ENCODE data around the gene C2orf42. TPM values are rescaled to one million over a fixed set of nuclear protein-coding genes. Genes with fewer than 3 reads are reported as not detected.

C2orf42 gene
- total RNA-seq, 3 donors from 2014 or later (not counting 1 experiment from before 2014, with no cell fraction given), result 22.7 to 31.5 (median 25.7) TPM

DNA sequence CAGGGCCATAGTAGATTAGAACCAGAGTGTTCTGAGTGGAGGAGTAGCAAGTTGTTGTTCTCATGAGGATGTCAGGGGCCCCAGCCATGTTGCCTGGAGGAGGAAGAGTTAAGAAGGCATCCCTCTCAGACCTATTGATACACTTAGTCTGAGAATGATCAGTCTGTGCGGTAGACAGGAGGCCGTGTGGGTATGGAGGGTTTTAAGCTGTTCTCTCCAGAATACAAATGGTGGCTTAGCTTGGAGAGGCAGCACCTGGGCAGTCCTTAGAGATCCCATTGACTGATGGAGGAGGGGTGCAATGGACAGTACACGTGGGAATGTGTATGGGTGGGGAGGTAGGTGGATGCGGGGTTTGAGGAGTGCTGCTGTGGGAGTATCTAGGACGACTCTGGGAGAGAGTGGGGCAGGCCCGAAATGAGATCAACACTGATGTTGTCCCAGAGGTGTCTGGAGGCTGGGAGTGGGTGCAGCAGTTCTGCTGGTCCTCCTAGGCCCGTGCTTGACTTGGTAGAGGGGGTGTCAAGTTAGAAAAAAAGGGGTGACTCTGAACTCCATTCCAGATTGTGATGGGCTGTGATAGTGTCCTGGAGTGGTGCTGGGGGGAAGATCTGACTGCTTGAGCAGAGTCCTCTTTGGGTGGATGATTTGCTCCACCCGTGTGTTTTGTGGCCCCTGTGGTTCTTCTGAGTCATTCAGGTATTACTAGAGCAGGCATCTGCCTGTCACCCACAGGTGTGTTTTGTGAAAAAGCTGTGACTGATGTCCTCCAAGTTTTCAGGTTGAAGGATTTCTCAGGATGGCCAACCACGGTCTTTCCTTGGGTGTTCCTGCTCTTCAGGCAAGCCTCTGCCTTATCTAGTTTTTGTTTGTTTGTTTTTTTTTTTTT lies 44.7 kb downstream of the C2orf42 start:
- WGBS (ENCODE audit: insufficient coverage), result 86% methylated on average over 9 of the region's 9 CpGs

DNA sequence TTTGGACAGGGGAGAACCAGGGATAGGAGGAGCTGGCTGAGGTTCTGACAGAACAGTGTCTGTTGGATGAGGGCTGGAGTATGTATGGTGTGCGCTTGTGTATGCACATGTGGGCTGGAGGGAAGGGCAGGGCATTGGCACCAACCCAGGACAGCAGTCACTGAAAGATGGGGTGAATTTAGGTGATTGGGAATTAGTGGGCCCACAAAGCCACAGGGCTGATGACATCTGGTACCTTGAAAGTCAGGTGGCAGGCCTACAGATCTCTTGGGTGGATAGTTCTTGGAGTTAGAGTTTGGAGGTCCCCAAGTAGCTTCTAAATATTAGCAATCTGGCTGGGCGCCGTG lies 45.7 kb downstream of the C2orf42 start:
- Mint-ChIP-seq H3K9me3 (no peaks in the 10 kb centered on the region), H3K4me3 (no peak overlapping the region), H3K4me1 (peaks cover 32 to 38% of the 10 kb centered on the region in 2 donors), H3K36me3 (no peaks in the 10 kb centered on the region), H3K27ac (peak overlapping the region; percentile 98 to 100), H3K27me3 (ENCODE audit: low read depth in 2 of 2) (no peaks in the 10 kb centered on the region)
- no peak for ATAC-seq
- 97% methylated on average over 3 of the region's 3 CpGs for WGBS (ENCODE audit: insufficient coverage)
- no peak for TF ChIP-seq CTCF (IDR thresholded peaks at IDR 0.05)
- Histone ChIP-seq H3K4me3 (ENCODE audit: low read length) (no peak overlapping the region), H3K4me1 (ENCODE audit: control insufficient read depth, insufficient read depth, low read length) (peaks cover 33% of the 10 kb centered on the region), H3K36me3 (ENCODE audit: control insufficient read depth, insufficient read depth, low read length) (peaks cover 5% of the 10 kb centered on the region), H3K27ac (ENCODE audit: low read length) (no peak overlapping the region), H3K9me3 (ENCODE audit: control insufficient read depth, insufficient read depth, low read length) (no peaks in the 10 kb centered on the region), H3K27me3 (ENCODE audit: control insufficient read depth, insufficient read depth, low read length) (no peaks in the 10 kb centered on the region)
- DNase-seq, result no peak
- intact Hi-C loops (cut with micrococcal nuclease), result loop anchor here (10.0 kb wide), 1 partner anchor 200 kb away; no protein-coding TSS in a partner anchor

More for the DNA sequence above, 44.7 kb downstream of the C2orf42 start:
- no peaks in the 10 kb centered on the region for H3K9me3 ChIP-seq (ENCODE audit: control insufficient read depth, insufficient read depth, low read length)
- TF ChIP-seq CTCF (IDR thresholded peaks at IDR 0.05), result no peak
- no peak overlapping the region for H3K27ac ChIP-seq (ENCODE audit: low read length)
- Mint-ChIP-seq H3K36me3 (no peaks in the 10 kb centered on the region), H3K27ac (no peak overlapping the region), H3K9me3 (no peaks in the 10 kb centered on the region), H3K4me3 (no peak overlapping the region), H3K4me1 (peaks cover 23 to 28% of the 10 kb centered on the region in 2 donors), H3K27me3 (ENCODE audit: low read depth in 2 of 2) (no peaks in the 10 kb centered on the region)
- H3K27me3 ChIP-seq (ENCODE audit: control insufficient read depth, insufficient read depth, low read length), result no peaks in the 10 kb centered on the region
- no peak overlapping the region for H3K4me3 ChIP-seq (ENCODE audit: low read length)
- DNase-seq, result peak in 1 of 2 donors; percentile 24
- intact Hi-C loops (cut with micrococcal nuclease), result loop anchor here (10.0 kb wide), 1 partner anchor 201 kb away; no protein-coding TSS in a partner anchor
- peaks cover 8% of the 10 kb centered on the region for H3K36me3 ChIP-seq (ENCODE audit: control insufficient read depth, insufficient read depth, low read length)
- peaks cover 23% of the 10 kb centered on the region for H3K4me1 ChIP-seq (ENCODE audit: control insufficient read depth, insufficient read depth, low read length)
- ATAC-seq, result no peak

GRCh38 chr2:70144443-70145143 lies 46.2 kb downstream of the C2orf42 start:
- no peak overlapping the region for H3K4me3 Mint-ChIP-seq
- Histone ChIP-seq H3K4me1 (ENCODE audit: control insufficient read depth, insufficient read depth, low read length) (peaks cover 38% of the 10 kb centered on the region), H3K9me3 (ENCODE audit: control insufficient read depth, insufficient read depth, low read length) (no peaks in the 10 kb centered on the region), H3K36me3 (ENCODE audit: control insufficient read depth, insufficient read depth, low read length) (peaks cover under 1% of the 10 kb centered on the region), H3K4me3 (ENCODE audit: low read length) (no peak overlapping the region), H3K27me3 (ENCODE audit: control insufficient read depth, insufficient read depth, low read length) (no peaks in the 10 kb centered on the region), H3K27ac (ENCODE audit: low read length) (peak overlapping the region; percentile 98)
- WGBS (ENCODE audit: insufficient coverage), result 97% methylated on average over 21 of the region's 21 CpGs
- no peaks in the 10 kb centered on the region for H3K9me3 Mint-ChIP-seq
- H3K27ac Mint-ChIP-seq, result peak overlapping the region; percentile 98 to 100
- no peaks in the 10 kb centered on the region for H3K36me3 Mint-ChIP-seq
- intact Hi-C loops (cut with micrococcal nuclease), result loop anchor here (5.0 to 10.0 kb wide), 3 partner anchors 200 to 497 kb away; no protein-coding TSS in a partner anchor
- no peak for TF ChIP-seq CTCF (IDR thresholded peaks at IDR 0.05)
- peak in 1 of 2 donors; percentile 29 for DNase-seq
- no peaks in the 10 kb centered on the region for H3K27me3 Mint-ChIP-seq (ENCODE audit: low read depth in 2 of 2)
- H3K4me1 Mint-ChIP-seq, result peaks cover 35 to 42% of the 10 kb centered on the region in 2 donors
- ATAC-seq, result no peak
